IMR-90 (cell line): ENCODE data around the gene SLC26A4. TPM values are rescaled to one million over a fixed set of nuclear protein-coding genes. Genes with fewer than 3 reads are reported as not detected.

Experiments used
- ATAC-seq: fragments of 200-7000 bp; cut with Tn5 transposase; 2 replicates; pipeline ENCODE4 v1.9.1; 2020; ENCODE audit warnings: low read depth, mild to moderate bottlenecking, moderate library complexity
- BruUV-seq: library from RNA; stranded (reverse); fragments of 400-500 nt; replicated peaks from 2 replicates; lab custom pipeline; 2021; lab: Mats Ljungman, UMichigan
- CTCF ChIA-PET: fragments of 300-600 bp; formaldehyde crosslinking; extraction: SDS; loops from one replicate; lab custom pipeline; 2021; ENCODE audit warnings: antibody characterized with exemption; lab: Yijun Ruan, JAX
- POLR2A ChIA-PET: fragments of 300-600 bp; sonication (Branson Sonifier 250); formaldehyde crosslinking; loops from one replicate; lab custom pipeline; 2022; ENCODE audit warnings: antibody characterized with exemption; ENCODE audit not compliant: unreplicated experiment; lab: Charles Lee
- DNase-seq: peaks from one replicate; pipeline ENCODE4 v3.0.0; 2013
- H2AFZ ChIP-seq: replicated peaks from 2 replicates; pipeline ENCODE3; 2013; ENCODE audit warnings: low read length, mild to moderate bottlenecking; ENCODE audit not compliant: poor library complexity
- H2AK5ac ChIP-seq: 2 replicates; pipeline ENCODE4 v1.6.1; 2013; ENCODE audit warnings: low read depth, low read length, inconsistent platforms
- H2AK9ac ChIP-seq: replicated peaks from 2 replicates; pipeline ENCODE3; 2013; ENCODE audit warnings: mild to moderate bottlenecking, low read depth, low read length, moderate library complexity; ENCODE audit not compliant: poor library complexity
- H2BK120ac ChIP-seq: 2 replicates; pipeline ENCODE4 v1.6.1; 2013; ENCODE audit warnings: low read depth, low read length, inconsistent platforms
- H2BK15ac ChIP-seq: 3 replicates; pipeline ENCODE4 v1.6.1; 2013; ENCODE audit warnings: low read depth, low read length, inconsistent platforms
- H2BK20ac ChIP-seq: 2 replicates; pipeline ENCODE4 v1.6.1; 2013; ENCODE audit warnings: low read depth, mild to moderate bottlenecking, inconsistent platforms, low read length, moderate library complexity
- H2BK5ac ChIP-seq: 2 replicates; pipeline ENCODE4 v1.6.1; 2013; ENCODE audit warnings: mild to moderate bottlenecking, low read depth, low read length, inconsistent platforms; ENCODE audit not compliant: poor library complexity, severe bottlenecking
- H3K14ac ChIP-seq: replicated peaks from 2 replicates; pipeline ENCODE4 v1.6.1; 2013; ENCODE audit warnings: low read depth, low read length, inconsistent platforms
- H3K18ac ChIP-seq: 2 replicates; pipeline ENCODE4 v1.6.1; 2013; ENCODE audit warnings: low read depth, low read length, control low read depth
- H3K23ac ChIP-seq: 2 replicates; pipeline ENCODE4 v1.6.1; 2013; ENCODE audit warnings: low read depth, low read length, inconsistent platforms
- H3K27ac ChIP-seq: 2 replicates; pipeline ENCODE4 v1.5.1; 2013; ENCODE audit warnings: mild to moderate bottlenecking, control low read depth, low read length; ENCODE audit not compliant: insufficient read depth
- H3K27me3 ChIP-seq: 2 replicates; pipeline ENCODE4 v1.6.1; 2013; ENCODE audit warnings: low read length; ENCODE audit not compliant: control insufficient read depth, insufficient read depth
- H3K36me3 ChIP-seq: 2 replicates; pipeline ENCODE4 v1.6.1; 2013; ENCODE audit warnings: low read length, mixed read lengths; ENCODE audit not compliant: control insufficient read depth, insufficient read depth
- H3K4ac ChIP-seq: 2 replicates; pipeline ENCODE4 v1.6.1; 2013; ENCODE audit warnings: low read depth, low read length, inconsistent platforms
- H3K4me1 ChIP-seq: 2 replicates; pipeline ENCODE4 v1.6.1; 2013; ENCODE audit warnings: low read length, mixed read lengths; ENCODE audit not compliant: control insufficient read depth, insufficient read depth
- H3K4me2 ChIP-seq: 2 replicates; pipeline ENCODE4 v1.6.1; 2013; ENCODE audit warnings: low read depth, mild to moderate bottlenecking, control low read depth, low read length, moderate library complexity
- H3K4me3 ChIP-seq: 2 replicates; pipeline ENCODE4 v1.5.1; 2013; ENCODE audit warnings: low read depth, mild to moderate bottlenecking, control low read depth, low read length, moderate library complexity; ENCODE audit not compliant: insufficient read depth
- H3K56ac ChIP-seq: 2 replicates; pipeline ENCODE4 v1.6.1; 2013; ENCODE audit warnings: low read length, inconsistent platforms; ENCODE audit not compliant: insufficient read depth; ENCODE audit errors: extremely low read depth
- H3K79me1 ChIP-seq, 2 experiments: 2 replicates each; pipeline ENCODE4 v1.6.1; 2013; ENCODE audit warnings: low read length in 2 of 2, inconsistent platforms in 1 of 2, low read depth in 1 of 2
- H3K9ac ChIP-seq: 2 replicates; pipeline ENCODE4 v1.6.1; 2013; ENCODE audit warnings: low read depth, low read length, control low read depth
- H3K9me1 ChIP-seq: 2 replicates; pipeline ENCODE4 v1.6.1; 2013; ENCODE audit warnings: low read length, inconsistent platforms; ENCODE audit not compliant: insufficient read depth
- H3K9me3 ChIP-seq: 2 replicates; pipeline ENCODE4 v1.6.1; 2013; ENCODE audit warnings: low read length; ENCODE audit not compliant: control insufficient read depth, insufficient read depth
- H4K20me1 ChIP-seq: 2 replicates; pipeline ENCODE4 v1.6.1; 2013; ENCODE audit warnings: low read length, inconsistent platforms; ENCODE audit not compliant: insufficient read depth
- H4K5ac ChIP-seq: 2 replicates; pipeline ENCODE4 v1.6.1; 2013; ENCODE audit warnings: mild to moderate bottlenecking, low read depth, low read length, control low read depth
- H4K8ac ChIP-seq, 2 experiments: 2 replicates each; pipeline ENCODE4 v1.6.1; 2013; ENCODE audit warnings: low read depth in 2 of 2, low read length in 2 of 2, control low read depth in 1 of 2, inconsistent platforms in 1 of 2
- H4K91ac ChIP-seq: 2 replicates; pipeline ENCODE4 v1.6.1; 2013; ENCODE audit warnings: low read depth, low read length, inconsistent platforms; ENCODE audit not compliant: insufficient read depth
- BHLHE40 ChIP-seq: fragments of 150-350 bp; IDR thresholded peaks from 2 replicates; pipeline ENCODE4 v1.6.1; 2016; ENCODE audit warnings: mild to moderate bottlenecking, low read depth, low read length
- CEBPB ChIP-seq: IDR thresholded peaks from 2 replicates; pipeline ENCODE4 v1.6.1; 2012; ENCODE audit warnings: low read depth, low read length, improper control_type of control experiment
- ELK1 ChIP-seq: fragments of 150-350 bp; IDR thresholded peaks from 2 replicates; pipeline ENCODE4 v1.6.1; 2016; ENCODE audit warnings: low read depth, mild to moderate bottlenecking, low read length, moderate library complexity, borderline replicate concordance
- RAD21 ChIP-seq: IDR thresholded peaks from 2 replicates; pipeline ENCODE4 v1.6.1; 2012; ENCODE audit warnings: low read length, improper control_type of control experiment
- USF2 ChIP-seq: fragments of 150-350 bp; IDR thresholded peaks from 2 replicates; pipeline ENCODE4 v1.6.1; 2017; ENCODE audit warnings: mild to moderate bottlenecking, antibody characterized with exemption, low read length, low read depth
- dilution Hi-C: fragments of 300-500 bp; cut with HindIII; formaldehyde crosslinking; loops from one replicate; pipeline ENCODE4 v1.14.3; 2018; ENCODE audit warnings: low sequenced_read_pairs; ENCODE audit not compliant: unreplicated experiment
- in situ Hi-C: fragments of 300-500 bp; cut with MboI; formaldehyde crosslinking; loops from 3 replicates; pipeline ENCODE4 v1.14.3; 2019; ENCODE audit warnings: low sequenced_read_pairs, inconsistent platforms, mixed read lengths
- intact Hi-C: fragments of 100-400 bp; cut with micrococcal nuclease; formaldehyde crosslinking; loops from 2 replicates; pipeline ENCODE4 v1.10.0; 2022
- polyA plus RNA-seq, 3 experiments: library from polyadenylated mRNA; depleted of rRNA; stranded (reverse); fragments of >200 nt; gene quantifications; 2 replicates each; pipeline ENCODE4 v1.2.3, GENCODE V29; 2012; ENCODE audit warnings: low replicate concordance in 1 of 3
- total RNA-seq: library from RNA; depleted of rRNA; stranded (reverse); fragments of >200 nt; gene quantifications from 2 replicates; pipeline ENCODE4 v1.2.3, GENCODE V29; 2012

The SLC26A4 gene
- total and polyA plus RNA-seq, 2 of the 4 experiments (the other 2 are of a cell fraction), result 0.09 to 1.1 TPM

- Histone ChIP-seq H4K20me1 (no peaks in the 10 kb centered on the region), H4K5ac (no peak overlapping the region), H3K27me3 (no peaks in the 10 kb centered on the region), H3K36me3 (peaks cover 8% of the 10 kb centered on the region), H4K91ac (no peak overlapping the region), H2AK5ac (no peak overlapping the region), H3K4me1 (peaks cover 6% of the 10 kb centered on the region), H2AK9ac (no peak overlapping the region), H3K14ac (no peak overlapping the region), H4K8ac (no peak overlapping the region), H2BK15ac (no peak overlapping the region), H3K27ac (no peak overlapping the region), H2BK20ac (no peak overlapping the region), H3K18ac (peak overlapping the region; percentile 24; the same call in 1 of the 2 replicates), H3K4me3 (no peak overlapping the region), H3K9me1 (peaks cover 6% of the 10 kb centered on the region), H3K56ac (no peak overlapping the region), H2BK120ac (no peak overlapping the region), H2BK5ac (peak overlapping the region; percentile 15), H2AFZ (no peak overlapping the region), H3K9ac (no peak overlapping the region), H3K4ac (no peak overlapping the region; the same call in 1 of the 2 replicates), H3K23ac (no peak overlapping the region), H3K4me2 (no peak overlapping the region), H3K79me1 (0 out of 4 replicates have a peak, but pooled peaks cover 0 to 14% of the 10 kb centered on the region in 2 experiments), H3K9me3 (no peaks in the 10 kb centered on the region)
- DNase-seq, result no peak
- ChIA-PET CTCF (no interaction called here), POLR2A (no interaction called here)
- intact Hi-C loops (no loop called here), in situ Hi-C loops (no loop called here), dilution Hi-C loops (no loop called here)
- ATAC-seq, result no peak
- no peak for TF ChIP-seq CEBPB
- no peak for TF ChIP-seq ELK1
- no peak for TF ChIP-seq USF2
- TF ChIP-seq RAD21, result no peak
- TF ChIP-seq BHLHE40, result no peak
- no TSS peak for BruUV-seq
These were observed 46.7 kb upstream of the SLC26A4 start for GRCh38 chr7:107613948-107614347.
